ENCODE results near the gene PHACTR3.

Gene PHACTR3

DNA sequence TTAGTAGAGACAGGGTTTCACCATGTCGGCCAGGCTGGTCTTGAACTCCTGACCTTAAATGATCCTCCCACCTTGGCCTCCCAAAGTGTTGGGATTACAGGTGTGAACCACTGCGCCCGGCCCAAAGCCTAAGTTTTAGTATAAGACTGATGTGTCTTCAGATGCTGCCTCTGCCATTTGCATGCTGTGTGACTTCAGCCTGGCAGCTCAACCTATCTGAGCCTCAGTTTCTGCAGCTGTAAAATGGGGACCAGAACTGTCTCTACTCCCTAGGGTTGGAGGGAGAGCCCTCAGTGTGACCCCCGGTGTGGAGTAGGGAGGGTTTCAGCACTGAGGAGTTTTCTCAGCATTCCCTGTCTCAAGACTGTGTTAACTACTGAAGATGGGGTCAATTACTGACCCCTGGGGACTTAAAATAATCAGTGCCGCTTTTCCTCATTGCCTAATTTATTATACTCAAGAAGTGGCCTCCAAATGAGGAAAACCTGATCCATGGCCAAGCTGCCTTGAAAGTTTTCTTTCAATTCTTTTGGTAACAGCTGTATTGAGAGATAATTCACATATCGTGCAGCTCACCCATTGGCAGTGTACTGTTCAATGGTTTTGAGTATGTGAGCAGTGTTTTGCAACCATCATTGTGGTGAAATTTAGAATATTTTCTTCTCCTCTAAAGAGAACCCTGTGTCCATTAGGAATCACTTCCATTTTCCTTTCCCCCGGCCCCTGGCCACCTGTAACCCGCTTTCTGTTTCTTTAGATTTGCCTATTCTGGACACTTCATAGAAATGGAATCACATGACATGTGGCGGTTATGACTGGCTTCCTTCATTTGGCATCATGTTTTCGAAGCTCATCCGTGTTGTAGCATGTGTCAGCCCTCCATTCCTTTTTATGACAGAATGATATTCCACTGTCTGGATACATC, 64.8 kb downstream of the PHACTR3 start:
- DNase-seq (ENCODE audit: low read depth in 3 of 3, low spot score in 1 of 3): no peak

DNA sequence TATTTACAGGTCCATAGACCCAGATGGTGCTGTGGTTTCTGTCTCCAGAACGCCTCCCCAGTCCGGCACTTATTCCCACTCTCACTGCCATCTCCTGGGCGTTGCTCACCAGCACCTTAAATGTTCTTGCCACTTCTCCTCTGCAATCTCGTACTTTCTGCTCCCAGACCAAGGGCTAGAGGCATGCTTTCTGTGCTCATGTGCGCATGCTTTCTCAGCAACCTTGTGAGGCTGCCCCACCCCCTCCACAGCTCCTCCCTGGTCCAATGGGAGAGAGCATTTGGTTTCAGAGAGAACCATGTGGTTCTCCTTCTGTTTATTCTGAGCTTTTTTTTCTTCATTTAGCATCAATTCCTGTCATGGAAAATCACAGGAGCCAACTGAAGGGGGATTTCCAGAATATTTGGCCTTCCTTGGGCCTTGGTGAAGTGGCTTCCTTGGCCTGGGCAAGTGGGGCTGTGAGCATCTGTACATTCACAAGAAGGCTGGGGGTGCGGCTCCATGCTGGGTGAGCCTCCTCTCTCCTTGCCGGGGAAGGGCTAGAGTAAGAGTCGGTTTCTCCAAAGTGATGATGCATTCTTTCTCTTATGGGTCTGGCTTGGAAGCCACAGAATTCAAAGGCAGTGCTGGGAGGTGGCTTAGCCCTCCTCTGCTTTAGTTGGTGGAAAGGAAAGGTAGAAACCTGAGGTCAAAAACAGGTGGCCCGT, 66.6 kb downstream of the PHACTR3 start:
- no peak for DNase-seq (ENCODE audit: low read depth in 3 of 3, low spot score in 1 of 3)

DNA sequence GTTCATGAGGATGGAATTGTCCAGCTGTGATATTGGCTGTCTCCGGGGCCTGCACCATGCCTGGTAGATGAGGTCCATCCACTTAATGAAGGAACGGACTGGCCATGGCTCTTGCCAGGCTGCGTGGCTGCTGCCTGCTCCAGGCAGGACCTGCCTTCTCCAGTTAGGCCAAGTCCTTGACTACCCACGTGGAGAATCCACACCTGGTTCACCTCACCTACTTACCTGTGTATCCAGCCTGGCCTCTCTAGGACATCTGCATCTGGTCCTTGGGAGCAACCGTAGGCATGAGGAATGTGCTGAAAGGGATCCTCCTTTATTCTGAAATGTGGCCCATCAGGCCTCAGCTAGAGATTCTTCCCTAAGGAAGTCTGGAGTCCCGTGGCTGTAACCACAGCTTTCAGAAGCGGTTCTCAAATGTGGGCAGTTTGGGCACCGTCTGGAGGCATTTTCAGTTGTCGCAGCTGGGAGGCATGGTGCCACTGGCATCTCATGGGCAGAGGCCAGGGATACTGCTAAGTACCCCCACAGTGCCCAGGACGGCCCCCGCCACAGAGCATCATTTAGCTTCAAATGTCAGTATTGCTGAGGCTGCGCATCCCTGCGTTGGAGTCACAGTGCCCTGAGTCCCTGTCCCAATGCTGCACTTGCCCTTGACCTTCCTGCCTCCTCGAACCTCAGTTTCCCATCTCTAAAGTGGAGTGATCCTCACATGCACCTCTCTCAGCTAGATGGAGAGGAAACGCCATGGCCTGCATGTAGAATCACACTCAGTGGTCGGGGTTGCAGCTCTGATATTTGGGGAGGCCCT, 67.5 kb downstream of the PHACTR3 start:
- DNase-seq (ENCODE audit: low read depth in 3 of 3, low spot score in 1 of 3): no peak

DNA sequence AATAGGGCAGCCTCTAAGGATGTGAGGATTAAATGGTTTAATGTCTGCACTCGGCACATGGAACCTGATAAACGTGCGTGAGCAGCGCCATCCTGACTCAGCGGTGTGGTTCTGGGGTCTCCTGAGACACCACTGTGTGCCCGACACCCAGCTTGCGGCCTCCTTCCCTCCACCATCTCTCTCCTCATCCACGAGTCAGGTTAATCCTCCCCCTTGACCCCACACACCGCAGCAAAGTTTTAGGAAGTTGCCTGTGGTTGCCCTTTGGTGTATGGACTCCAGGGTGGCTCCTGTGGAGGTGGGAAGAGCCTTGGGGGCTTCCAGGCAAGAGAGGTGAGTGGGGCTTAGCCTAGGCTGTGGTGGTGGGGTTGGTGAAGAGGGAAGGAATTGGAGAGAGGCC, 68.2 kb downstream of the PHACTR3 start:
- no peak for DNase-seq (ENCODE audit: low read depth in 3 of 3, low spot score in 1 of 3)

DNA sequence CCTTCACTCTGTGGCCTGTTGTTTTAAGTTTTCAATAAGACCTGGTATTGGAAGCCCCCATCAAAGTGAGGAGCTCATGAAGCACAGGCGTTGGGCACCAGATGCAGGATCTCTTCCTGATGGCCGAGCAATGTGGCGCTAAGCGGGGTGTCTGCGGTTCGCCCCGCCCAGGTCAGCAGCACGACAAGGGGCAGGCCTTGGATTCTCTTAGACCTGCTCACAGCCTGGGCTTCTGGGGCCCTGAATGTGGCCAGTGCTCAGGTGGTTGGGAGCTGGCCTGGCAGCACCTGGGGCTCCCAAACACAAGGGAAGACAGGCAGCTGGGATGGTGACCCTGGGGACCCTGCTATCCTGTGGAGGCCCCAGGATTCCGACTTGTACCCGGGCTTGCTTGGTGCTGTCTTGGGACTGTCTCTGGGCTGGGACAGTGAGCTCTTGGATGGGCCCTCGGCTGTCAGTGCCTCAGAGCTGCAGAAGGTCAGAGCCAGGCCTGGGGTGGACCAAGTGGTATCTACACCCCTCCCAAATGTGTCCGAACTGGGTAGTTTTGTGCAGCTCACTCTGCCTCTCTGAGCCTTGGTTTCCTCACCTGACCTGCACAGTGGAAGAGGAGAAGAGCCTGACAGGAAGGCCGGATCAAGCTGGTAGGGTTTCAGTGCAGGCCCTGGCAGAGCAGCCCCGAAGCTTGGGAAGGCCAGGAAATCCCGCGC, 69.1 kb downstream of the PHACTR3 start:
- no peak for DNase-seq (ENCODE audit: low read depth in 3 of 3, low spot score in 1 of 3)

DNA sequence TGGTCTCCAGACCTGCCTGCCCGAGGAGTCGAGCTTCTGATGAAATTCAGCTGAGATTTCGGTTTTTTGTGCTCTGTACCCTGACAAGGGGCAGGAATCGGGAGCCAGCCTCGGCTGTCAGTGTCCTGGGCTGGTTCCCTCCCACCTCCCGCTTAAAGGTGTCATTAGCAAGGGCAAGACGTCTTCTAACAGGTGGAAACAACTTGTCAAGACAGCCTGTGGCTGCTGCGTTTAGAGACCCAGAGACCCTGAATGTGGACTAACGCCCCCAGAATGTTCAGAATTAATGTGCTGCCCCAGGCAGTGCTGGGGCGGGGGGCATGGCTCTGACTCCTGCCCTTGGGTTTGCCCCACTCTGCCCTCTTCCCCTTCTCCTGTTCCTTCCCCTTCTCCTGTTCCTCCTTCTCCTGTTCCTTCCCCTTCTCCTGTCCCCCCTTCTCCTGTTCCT, 69.7 kb downstream of the PHACTR3 start:
- no peak for DNase-seq (ENCODE audit: low read depth in 3 of 3, low spot score in 1 of 3)

DNA sequence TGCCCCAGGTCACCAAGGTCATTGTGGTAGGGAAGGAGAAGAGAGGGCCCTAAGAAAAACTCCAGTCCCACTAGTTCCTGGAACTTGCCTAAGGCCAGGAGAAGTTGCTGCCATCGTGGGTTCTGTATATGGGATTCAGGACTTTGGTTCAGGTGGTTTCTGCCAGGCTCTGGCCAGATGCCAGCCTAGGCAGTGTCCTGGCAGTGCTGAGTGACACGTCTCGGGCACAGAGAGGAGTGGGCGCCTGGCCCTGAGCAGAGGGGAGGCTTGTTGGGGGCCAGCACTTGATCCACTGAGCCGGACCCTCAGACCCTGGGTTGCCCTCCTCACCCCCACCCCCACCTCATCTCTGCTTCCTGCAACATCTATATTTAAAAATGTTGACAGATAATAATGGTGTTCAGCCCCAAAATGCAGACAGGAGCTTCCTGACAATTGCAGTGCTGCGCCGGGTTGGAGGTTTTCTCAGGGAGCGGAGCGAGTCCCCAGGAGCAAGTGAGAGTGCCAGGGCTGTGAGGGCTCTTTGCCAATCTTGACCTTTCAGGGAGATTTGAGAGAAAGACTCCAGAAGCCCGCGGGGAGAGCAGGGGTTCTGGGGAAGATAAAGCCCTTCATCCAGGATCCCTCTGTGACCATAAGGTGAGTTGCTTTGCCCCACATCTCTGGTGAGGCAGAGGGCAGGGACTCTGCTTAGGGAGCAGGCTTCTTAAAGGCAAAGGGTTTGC, 71.9 kb downstream of the PHACTR3 start:
- no peak for DNase-seq (ENCODE audit: low read depth in 3 of 3, low spot score in 1 of 3)

DNA sequence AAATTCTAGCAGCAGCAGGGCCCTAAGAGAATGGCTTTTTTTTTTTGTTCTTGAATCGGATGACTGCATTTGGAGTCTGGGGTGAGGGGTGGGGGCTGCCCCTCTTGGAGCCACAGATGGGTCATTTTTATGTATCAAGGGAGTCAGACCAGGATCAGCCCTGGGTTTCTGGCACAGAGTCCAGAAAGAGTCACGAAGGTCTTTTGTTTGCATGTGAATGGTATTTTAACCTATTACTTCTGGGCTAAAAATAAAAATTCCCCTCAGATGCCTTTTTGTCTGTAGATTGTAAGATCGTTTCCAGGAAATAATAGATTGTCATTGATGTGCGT, 72.5 kb downstream of the PHACTR3 start:
- no peak for DNase-seq (ENCODE audit: low read depth in 3 of 3, low spot score in 1 of 3)

DNA sequence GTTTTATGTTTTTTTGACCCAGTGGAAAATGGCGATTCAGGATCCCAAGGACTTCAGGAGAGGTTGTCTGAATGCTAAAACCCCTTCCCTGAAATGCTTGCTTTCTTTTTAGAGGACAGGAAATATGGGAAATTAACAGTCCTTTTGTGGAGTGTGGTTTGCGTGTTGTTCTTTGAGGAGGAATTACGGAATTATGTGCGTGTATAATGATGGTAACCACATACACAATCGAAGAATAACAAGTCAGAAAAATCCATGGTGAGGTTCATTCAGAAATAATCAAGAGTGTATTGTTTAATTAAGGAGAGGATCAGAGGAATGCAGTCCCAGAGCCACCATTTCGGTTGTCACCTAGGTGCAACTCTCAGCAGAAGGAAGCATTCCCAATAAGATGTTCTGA, 73.2 kb downstream of the PHACTR3 start:
- no peak for DNase-seq (ENCODE audit: low read depth in 3 of 3, low spot score in 1 of 3)

DNA sequence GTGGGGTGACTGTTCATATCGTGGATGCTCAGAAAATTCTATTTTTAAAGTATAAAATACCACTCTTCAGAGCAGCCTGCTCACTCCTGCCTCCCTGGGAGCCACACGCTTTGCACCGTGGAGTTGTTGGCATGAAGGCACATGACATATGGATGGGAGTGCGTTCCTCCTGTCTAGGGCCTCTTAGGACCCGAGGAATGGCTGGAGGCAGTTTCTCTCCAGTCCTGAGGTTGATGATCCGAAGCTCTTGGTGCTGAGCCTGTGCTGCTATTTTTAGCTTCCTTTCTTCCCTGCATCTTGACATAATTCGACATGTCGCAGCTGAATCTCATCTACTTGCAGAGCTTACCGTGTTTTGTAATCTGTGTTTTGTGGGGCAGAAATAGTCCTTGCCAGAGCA, 73.9 kb downstream of the PHACTR3 start:
- DNase-seq (ENCODE audit: low read depth in 3 of 3, low spot score in 1 of 3): no peak

DNA sequence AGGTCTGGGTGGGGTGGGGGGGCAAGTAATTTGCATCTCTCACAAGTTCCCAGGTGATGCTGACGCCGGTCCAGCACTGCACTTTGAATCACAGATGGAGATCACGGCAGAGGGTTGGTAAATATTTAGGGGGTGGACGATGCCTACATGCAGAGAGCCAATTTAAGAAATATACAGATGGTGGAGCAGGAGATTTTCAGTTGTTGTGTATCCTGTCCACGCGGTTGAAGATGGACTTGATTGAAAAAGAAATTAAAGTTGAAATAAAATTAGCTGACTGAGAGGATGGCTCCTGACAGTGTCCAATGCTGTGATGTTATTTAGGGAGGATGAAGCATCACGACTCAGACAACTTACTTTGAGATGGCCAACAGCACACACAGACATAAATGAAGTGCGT, 74.6 kb downstream of the PHACTR3 start:
- no peak for DNase-seq (ENCODE audit: low read depth in 3 of 3, low spot score in 1 of 3)

DNA sequence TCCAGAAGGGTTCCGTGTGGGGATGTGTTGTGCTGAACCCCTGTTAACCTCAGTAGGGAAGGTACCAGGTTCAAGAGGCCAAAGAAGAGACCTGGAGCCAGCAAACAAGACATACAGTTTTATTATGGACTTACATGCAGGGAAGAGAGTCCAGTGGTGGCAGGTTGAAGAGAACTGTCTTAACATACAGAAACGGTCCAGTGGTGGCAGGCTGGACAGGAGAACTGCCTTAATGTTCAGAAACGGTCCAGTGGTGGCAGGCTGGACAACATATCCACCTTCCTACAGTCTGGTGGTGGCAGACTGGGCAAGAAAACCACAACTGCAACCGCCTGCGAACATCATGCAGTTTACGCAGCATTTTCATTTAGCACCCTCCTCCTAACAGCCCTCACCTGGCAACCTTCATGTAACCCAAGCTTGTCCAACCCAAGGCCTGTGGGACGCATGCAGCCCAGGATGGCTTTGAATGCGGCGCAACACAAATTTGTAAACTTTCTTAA, 75.9 kb downstream of the PHACTR3 start:
- DNase-seq (ENCODE audit: low read depth in 3 of 3, low spot score in 1 of 3): no peak

DNA sequence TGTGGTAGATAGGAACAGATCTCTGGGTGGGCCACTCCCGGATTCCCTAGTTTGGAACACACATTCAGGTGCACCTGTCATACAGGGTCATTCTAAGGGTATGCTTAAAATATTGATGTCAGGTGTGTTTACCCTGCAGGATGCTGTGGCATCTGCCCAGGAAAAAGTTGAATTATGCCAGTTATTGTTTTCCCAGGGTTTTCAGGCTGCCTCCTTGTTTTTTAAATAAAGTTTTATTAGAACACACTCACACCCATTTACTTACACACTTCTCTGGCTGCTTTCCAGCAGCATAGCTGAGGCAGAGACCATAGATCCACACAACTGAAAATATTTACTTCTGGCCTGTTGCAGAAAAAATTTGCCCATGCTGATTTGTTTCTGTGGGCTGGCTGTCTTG, 76.5 kb downstream of the PHACTR3 start:
- DNase-seq (ENCODE audit: low read depth in 3 of 3, low spot score in 1 of 3): no peak

DNA sequence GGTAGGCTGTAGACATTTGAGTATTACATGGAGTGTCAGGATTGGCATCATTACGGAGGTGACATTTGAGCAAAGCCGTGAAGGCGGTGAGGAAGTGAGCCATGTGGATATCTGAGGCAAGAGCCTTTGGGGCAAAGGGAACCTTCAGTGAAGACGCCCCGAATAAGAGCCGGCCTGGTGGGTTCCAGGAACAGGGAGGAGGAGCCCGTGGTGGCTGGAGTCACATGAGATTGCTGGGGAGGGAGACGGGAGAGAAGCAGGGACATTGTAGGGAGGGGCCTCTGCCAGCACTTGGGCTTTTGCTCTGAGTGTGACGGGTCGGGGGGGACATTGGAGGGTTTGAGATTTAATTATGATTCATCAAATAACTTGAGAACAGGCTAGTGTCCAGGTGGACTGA, 78.3 kb downstream of the PHACTR3 start:
- no peak for DNase-seq (ENCODE audit: low read depth in 3 of 3, low spot score in 1 of 3)

DNA sequence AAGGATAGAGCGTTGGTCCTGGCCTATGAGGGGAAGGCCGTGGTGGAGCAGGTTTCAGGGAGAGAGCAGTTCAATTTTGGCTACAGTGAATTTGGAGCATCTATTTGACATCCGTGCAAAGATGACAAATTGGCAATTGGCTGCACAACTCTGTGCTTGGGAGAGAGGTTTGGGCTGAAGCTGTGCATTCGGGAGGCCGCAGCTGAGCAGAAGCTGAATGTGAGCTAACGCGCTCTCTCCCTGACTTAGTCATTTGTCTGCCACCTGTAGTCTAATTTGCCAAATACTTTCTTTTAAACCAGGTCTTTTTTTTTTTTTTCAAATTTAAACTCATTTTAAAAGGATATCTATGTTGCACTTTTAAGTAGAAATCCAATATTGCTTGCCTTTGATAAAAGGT, 78.8 kb downstream of the PHACTR3 start:
- no peak for DNase-seq (ENCODE audit: low read depth in 3 of 3, low spot score in 1 of 3)

DNA sequence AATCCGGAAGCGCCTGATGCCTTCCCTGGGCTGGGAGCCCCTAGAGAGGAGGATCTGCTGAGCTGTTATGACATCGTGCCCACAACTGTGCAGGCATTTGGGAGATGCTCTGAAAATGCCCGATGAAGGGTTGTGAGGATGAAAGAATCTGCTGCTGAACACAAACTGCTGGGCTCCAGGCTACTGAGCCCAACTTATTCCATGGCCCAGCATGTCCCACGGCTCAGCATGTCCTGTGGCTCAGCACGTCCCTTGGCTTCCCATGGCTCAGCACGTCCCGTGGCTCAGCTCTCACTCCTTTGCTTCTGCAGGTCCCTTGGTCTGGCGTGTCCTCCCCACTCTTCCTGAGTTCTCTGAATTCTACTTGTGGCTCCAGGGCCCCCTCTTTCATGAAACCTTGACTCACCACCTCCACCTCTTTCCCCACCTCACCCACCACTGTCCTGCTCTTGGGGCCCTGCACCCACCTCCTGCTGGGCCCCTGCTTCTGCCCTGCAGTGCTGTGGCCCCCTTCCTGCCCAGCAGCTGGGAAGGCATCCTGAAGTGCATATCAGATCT, 80.4 kb downstream of the PHACTR3 start:
- DNase-seq (ENCODE audit: low read depth in 3 of 3, low spot score in 1 of 3): no peak

DNA sequence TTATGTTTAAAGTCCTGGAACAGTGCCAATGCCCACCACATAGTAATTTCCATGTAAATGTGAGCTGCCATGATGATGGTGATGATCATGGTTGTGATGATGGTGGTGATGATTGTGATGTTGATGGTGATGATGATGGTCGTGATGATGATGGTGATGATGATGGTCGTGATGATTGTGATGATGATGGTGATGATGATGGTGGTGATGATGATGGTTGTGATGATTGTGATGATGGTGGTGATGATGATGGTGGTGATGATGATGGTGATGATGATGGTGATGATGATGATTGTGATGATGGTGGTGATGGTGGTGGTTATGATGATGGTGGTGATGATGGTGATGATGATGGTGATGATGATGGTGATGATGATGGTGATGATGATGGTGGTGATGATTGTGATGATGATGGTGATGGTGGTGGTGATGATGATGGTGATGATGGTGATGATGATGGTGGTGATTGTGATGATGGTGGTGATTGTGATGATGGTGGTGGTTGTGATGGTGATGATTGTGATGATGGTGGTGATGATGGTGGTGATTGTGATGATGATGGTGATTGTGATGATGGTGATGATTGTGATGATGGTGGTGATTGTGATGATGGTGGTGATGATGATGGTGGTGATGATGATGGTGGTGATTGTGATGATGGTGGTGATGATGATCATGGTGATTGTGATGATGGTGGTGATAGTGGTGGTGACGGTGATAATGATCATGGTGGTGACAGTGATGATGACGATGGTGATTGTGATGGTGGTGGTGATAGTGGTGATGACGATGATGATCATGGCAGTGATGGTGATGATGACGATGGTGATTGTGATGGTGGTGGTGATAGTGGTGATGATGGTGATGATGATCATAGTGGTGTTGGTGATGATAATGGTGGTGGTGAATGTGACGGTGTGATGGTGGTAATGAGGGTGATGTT, 82.3 kb downstream of the PHACTR3 start:
- no peak for DNase-seq (ENCODE audit: low read depth in 3 of 3, low spot score in 1 of 3)

DNA sequence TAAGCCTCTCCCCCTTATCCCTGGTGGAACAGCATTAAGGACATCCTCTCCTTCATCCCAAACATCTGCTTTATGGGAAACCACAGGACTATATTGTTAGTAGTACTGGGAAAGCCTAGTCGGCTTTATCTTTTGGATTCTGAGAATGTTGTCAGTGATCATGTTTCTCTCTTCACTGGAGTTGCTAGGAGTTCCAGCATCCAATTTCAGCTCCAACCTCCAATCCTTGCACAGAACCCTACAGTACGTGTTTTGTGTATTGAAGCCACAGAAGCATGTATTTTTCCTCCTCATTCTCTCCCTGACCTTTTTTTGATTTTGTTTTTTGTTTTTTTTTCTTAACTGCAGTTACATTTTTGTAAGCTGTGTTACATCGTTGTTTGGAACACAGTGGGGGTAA, 84.0 kb downstream of the PHACTR3 start:
- DNase-seq (ENCODE audit: low read depth in 3 of 3, low spot score in 1 of 3): no peak

DNA sequence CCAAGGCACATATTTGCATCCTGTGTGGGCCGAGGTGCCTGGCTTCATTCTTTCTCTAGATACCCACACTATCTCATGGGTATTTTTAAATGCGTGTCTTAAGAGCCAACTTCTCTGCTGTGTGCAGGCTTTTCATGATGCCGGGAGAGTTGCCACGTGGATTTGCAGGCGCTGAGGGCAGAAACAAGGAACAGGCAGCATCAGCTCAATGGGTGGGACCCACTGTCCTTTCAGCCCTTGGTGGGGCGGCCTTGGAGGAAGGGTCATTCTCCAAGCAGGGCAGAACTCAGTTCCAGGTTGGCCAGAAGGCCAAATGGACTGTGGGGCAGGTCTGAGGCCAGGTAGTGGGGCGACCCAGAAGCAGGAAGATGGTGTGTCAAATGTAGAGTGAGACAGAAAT, 84.7 kb downstream of the PHACTR3 start:
- no peak for DNase-seq (ENCODE audit: low read depth in 3 of 3, low spot score in 1 of 3)
